Right cardiac atrium (tissue), 5 donors: ENCODE data around the gene TBXAS1. TPM values are rescaled to one million over a fixed set of nuclear protein-coding genes. Genes with fewer than 3 reads are reported as not detected.
A peak's percentile ranks its signal among the peaks of the same experiment; 100 is the strongest.

ENCODE experiments used
- ATAC-seq, 2 donors: fragments of 200-7000 bp; cut with Tn5 transposase; one replicate each; pipeline versions ENCODE4 v1.8.0 to v1.9.1; 2020; ENCODE audit warnings: moderate library complexity in 2 of 2, mild to moderate bottlenecking in 1 of 2
- DNase-seq, 3 donors: peaks; one replicate each; pipeline ENCODE4 v3.0.0-alpha.2; 2020
- H3K27ac ChIP-seq: one replicate; pipeline ENCODE4 v1.5.1; 2013; ENCODE audit warnings: mild to moderate bottlenecking, low read length, control low read depth, moderate library complexity
- H3K27me3 ChIP-seq: one replicate; pipeline ENCODE4 v1.6.1; 2013; ENCODE audit not compliant: control insufficient read depth, insufficient read depth
- H3K4me1 ChIP-seq: one replicate; pipeline ENCODE4 v1.6.1; 2013; ENCODE audit warnings: low read length; ENCODE audit not compliant: control insufficient read depth, insufficient read depth
- H3K4me3 ChIP-seq: one replicate; pipeline ENCODE4 v1.5.1; 2013; ENCODE audit warnings: low read length, control low read depth
- H3K9me3 ChIP-seq: one replicate; pipeline ENCODE4 v1.6.1; 2013; ENCODE audit warnings: low read length; ENCODE audit not compliant: control insufficient read depth
- WGBS: extraction: QIAGEN DNeasy Blood & Tissue Kit; methylation state at CpG from one replicate; pipeline ENCODE4 v1.1.7; 2013; 5-methylcytosine and 5-hydroxymethylcytosine counted together
- intact Hi-C, 4 donors: fragments of 100-400 bp; cut with DNase I; formaldehyde crosslinking; loops; one replicate each; pipeline versions ENCODE4 v1.11.0 to v1.14.0; 2022 to 2023
- polyA plus RNA-seq: library from polyadenylated mRNA; stranded (reverse); fragments of 200-250 nt; gene quantifications from one replicate; pipeline ENCODE4 v1.2.3, GENCODE V29; 2013
- total RNA-seq, 4 donors: library from RNA; stranded (reverse); fragmentation: NEBNext Ultra II Directional; extraction: Animal tissue kit (Norgen Biotek cat#: 25700); gene quantifications; one replicate each; pipeline ENCODE4 v1.2.1, GENCODE V29; 2021
- donor health status: healthy with polysubstance abuse.
- donor health status: DM: no; HTN: yes; CAD: no.
- donor health status: DM: no; HTN: no; CAD: no.
- donor health status: DM: no; HTN: yes; CAD: no; lungs with severe emphysema.
- donor health status: DM: yes; HTN: yes; CAD: no.

Gene TBXAS1
- total and polyA plus RNA-seq, 5 donors, result 3.1 to 9.1 (median 6.8) TPM

DNA sequence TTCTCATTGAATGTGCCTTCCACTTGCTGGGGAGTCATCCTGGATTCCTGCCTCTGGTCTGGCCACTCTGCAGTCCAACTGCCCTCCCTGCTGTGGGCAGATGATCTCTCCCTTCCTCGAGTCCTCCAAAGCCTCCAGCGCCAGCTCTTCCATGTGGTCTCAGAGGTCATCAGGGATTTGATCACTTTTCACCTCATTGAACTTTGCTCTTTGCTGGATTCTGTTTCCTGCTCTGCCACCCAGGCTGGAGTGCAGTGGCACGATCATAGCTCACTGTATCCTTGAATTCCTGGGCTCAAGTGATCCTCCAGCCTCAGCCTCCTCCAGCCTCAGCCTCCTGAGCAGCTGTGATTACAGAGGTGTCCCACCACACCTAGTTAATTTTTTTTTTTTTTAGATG, 22.1 kb upstream of the TBXAS1 start:
- Histone ChIP-seq H3K4me1 (no peaks in the 10 kb centered on the region), H3K4me3 (no peak overlapping the region), H3K27ac (no peak overlapping the region), H3K27me3 (no peaks in the 10 kb centered on the region), H3K9me3 (no peaks in the 10 kb centered on the region)
- 83% methylated on average over 3 of the region's 3 CpGs for WGBS
- DNase-seq, result no peak
- ATAC-seq, result no peak
- intact Hi-C loops, result no loop called here

GRCh38 chr7:139808427-139808826, 20.6 kb upstream of the TBXAS1 start:
- Histone ChIP-seq H3K4me1 (no peaks in the 10 kb centered on the region), H3K4me3 (no peak overlapping the region), H3K27me3 (no peaks in the 10 kb centered on the region), H3K9me3 (no peaks in the 10 kb centered on the region), H3K27ac (no peak overlapping the region)
- ATAC-seq (no peak), DNase-seq (no peak)
- intact Hi-C loops, result no loop called here
- WGBS, result 81% methylated on average over 3 of the region's 3 CpGs

GRCh38 chr7:139808846-139809442, 20.1 kb upstream of the TBXAS1 start:
- intact Hi-C loops, result no loop called here
- DNase-seq, result no peak

DNA sequence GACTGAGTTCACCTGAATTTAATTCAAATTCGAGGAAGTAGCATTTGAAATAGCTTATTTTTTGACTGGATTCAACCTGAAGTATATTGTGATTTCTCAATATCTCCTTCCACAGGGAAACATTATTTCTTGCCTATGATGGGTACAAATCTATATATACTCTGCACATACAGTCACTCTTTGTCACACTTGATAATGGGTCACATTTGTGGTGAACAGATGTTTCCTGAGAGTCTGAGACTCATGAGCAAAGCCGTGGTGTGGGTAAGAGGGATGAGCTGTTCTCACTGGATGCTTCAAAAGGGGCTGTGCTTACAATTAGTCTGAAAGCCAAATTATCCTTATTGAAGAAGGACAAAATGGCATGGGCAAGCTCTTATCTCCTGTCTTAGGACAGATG, 18.0 kb upstream of the TBXAS1 start:
- no peaks in the 10 kb centered on the region for H3K4me1 ChIP-seq
- intact Hi-C loops, result no loop called here
- DNase-seq (no peak), ATAC-seq (no peak)
- no peak overlapping the region for H3K27ac ChIP-seq
- no peaks in the 10 kb centered on the region for H3K27me3 ChIP-seq
- 59% methylated on average over 2 of the region's 2 CpGs for WGBS
- H3K4me3 ChIP-seq, result no peak overlapping the region
- H3K9me3 ChIP-seq, result no peaks in the 10 kb centered on the region

More at GRCh38 chr7:139808846-139809442, 20.1 kb upstream of the TBXAS1 start:
- no peak overlapping the region for H3K27ac ChIP-seq
- no peaks in the 10 kb centered on the region for H3K27me3 ChIP-seq
- no peaks in the 10 kb centered on the region for H3K4me1 ChIP-seq
- no peak for ATAC-seq
- H3K4me3 ChIP-seq, result no peak overlapping the region
- H3K9me3 ChIP-seq, result no peaks in the 10 kb centered on the region

DNA sequence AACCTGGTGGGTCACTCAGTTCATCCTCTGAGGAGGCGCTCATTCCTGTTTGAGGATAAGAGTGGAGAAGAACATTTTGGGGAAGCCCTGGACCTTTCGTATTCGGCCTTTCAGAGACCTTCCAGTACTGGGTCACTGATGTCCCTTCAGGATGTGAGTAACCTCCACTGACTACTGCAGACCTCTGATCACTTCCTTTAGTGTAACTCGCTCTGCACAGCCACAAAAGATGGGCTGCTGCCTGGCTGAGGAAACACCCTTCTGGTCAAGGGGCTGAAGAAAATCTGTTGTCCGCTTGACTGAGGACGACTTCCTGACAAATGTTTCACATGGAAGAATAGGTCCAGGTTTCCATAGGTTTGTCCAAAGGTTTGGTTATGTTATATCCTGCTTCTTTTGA, 15.9 kb upstream of the TBXAS1 start:
- ATAC-seq (no peak), DNase-seq (no peak)
- Histone ChIP-seq H3K27ac (no peak overlapping the region), H3K4me1 (no peaks in the 10 kb centered on the region), H3K27me3 (no peaks in the 10 kb centered on the region), H3K4me3 (no peak overlapping the region), H3K9me3 (no peaks in the 10 kb centered on the region)
- WGBS, result 86% methylated on average over 6 of the region's 6 CpGs
- intact Hi-C loops, result no loop called here

- no peak overlapping the region for H3K27ac ChIP-seq
- 88% methylated on average over 2 of the region's 2 CpGs for WGBS
- no peaks in the 10 kb centered on the region for H3K27me3 ChIP-seq
- DNase-seq (no peak), ATAC-seq (no peak)
- H3K4me1 ChIP-seq, result no peaks in the 10 kb centered on the region
- no peak overlapping the region for H3K4me3 ChIP-seq
- intact Hi-C loops, result no loop called here
- H3K9me3 ChIP-seq, result no peaks in the 10 kb centered on the region
Measured at GRCh38 chr7:139813689-139814088, 15.4 kb upstream of the TBXAS1 start.

DNA sequence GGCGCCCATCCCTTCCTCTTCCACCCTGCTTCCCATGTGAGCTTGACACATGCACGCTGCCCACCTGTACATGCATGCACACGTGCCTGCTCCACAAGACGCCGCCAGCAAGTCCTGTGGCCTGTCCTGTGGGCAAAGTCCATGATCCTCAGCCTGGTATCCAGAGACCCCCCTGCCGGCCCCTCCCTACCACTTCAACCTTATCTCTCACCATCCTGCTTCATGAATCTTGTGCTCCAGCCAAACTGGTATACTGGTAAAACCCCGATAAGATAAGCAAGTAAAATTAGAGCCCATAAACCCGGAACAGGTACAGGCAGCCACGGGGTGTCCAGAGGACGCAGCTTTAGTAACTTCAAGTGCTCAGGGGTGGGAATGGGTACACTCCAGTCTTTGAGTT, 11.8 kb upstream of the TBXAS1 start:
- Histone ChIP-seq H3K27me3 (no peaks in the 10 kb centered on the region), H3K4me1 (peaks cover 2% of the 10 kb centered on the region), H3K9me3 (no peaks in the 10 kb centered on the region), H3K4me3 (no peak overlapping the region), H3K27ac (no peak overlapping the region)
- intact Hi-C loops, result no loop called here
- WGBS, result 83% methylated on average over 10 of the region's 10 CpGs
- ATAC-seq, result no peak
- peak in 1 of 3 donors; percentile 12 for DNase-seq

GRCh38 chr7:139820089-139820488, 9.0 kb upstream of the TBXAS1 start:
- 81% methylated on average over 4 of the region's 4 CpGs for WGBS
- H3K4me1 ChIP-seq, result peaks cover 2% of the 10 kb centered on the region
- intact Hi-C loops, result no loop called here
- DNase-seq, result peak in 2 of 3 donors; percentile 15 to 31
- no peak overlapping the region for H3K27ac ChIP-seq
- H3K4me3 ChIP-seq, result no peak overlapping the region
- H3K27me3 ChIP-seq, result no peaks in the 10 kb centered on the region
- no peak for ATAC-seq
- H3K9me3 ChIP-seq, result no peaks in the 10 kb centered on the region

- Histone ChIP-seq H3K4me1 (peaks cover 2% of the 10 kb centered on the region), H3K9me3 (no peaks in the 10 kb centered on the region), H3K27me3 (no peaks in the 10 kb centered on the region), H3K4me3 (no peak overlapping the region), H3K27ac (no peak overlapping the region)
- no peak for ATAC-seq
- intact Hi-C loops, result no loop called here
- WGBS, result 63% methylated on average over 14 of the region's 14 CpGs
- DNase-seq, result no peak
Measured at GRCh38 chr7:139821349-139822105, 7.5 kb upstream of the TBXAS1 start.

- ATAC-seq, result no peak
- Histone ChIP-seq H3K27me3 (no peaks in the 10 kb centered on the region), H3K27ac (no peak overlapping the region), H3K9me3 (no peaks in the 10 kb centered on the region), H3K4me3 (no peak overlapping the region), H3K4me1 (peaks cover 2% of the 10 kb centered on the region)
- intact Hi-C loops, result no loop called here
- whole genome bisulfite sequencing, result 97% methylated on average over 9 of the region's 9 CpGs
- no peak for DNase-seq
Measured at GRCh38 chr7:139822855-139823254, 6.2 kb upstream of the TBXAS1 start.

GRCh38 chr7:139823959-139824521, 5.0 kb upstream of the TBXAS1 start:
- no peak overlapping the region for H3K27ac ChIP-seq
- peaks cover 2% of the 10 kb centered on the region for H3K4me1 ChIP-seq
- no peaks in the 10 kb centered on the region for H3K27me3 ChIP-seq
- DNase-seq (no peak), ATAC-seq (no peak)
- intact Hi-C loops, result no loop called here
- H3K9me3 ChIP-seq, result no peaks in the 10 kb centered on the region
- no peak overlapping the region for H3K4me3 ChIP-seq
- WGBS, result 62% methylated on average over 8 of the region's 8 CpGs
